ENCODE measurements around the gene CHRNA5. TPM values are rescaled to one million over a fixed set of nuclear protein-coding genes. Genes with fewer than 3 reads are reported as not detected.

CHRNA5 gene
- polyA plus RNA-seq, 2 of the 4 experiments (the other 2 are of a cell fraction): 29.8 to 49.6 TPM

DNA sequence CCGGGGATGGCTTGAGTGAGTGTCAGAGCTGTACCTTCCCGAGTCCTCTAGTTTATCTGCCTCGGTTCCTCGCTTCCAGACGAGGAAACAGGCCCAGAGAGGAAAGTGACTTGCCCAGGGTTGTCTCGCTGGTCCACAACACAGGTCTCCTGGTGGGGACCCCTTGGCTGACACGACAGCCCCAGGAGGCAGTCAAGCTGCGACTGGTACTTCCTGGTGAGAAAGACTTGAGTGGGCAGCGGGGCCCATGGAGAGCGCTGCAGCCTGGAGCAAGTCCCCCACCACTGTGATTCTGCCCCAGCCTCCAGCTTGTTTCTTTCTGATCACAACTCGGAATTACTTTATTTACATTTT is 600 bp upstream of the CHRNA5 start:
- WGBS (ENCODE audit: missing lambda C conversion rate): 81% methylated on average over 11 of the region's 11 CpGs
- Histone ChIP-seq H3K4me2 (peak overlapping the region; percentile 71), H3K4me1 (peaks cover 10% of the 10 kb centered on the region), H3K9me3 (no peaks in the 10 kb centered on the region), H3K4me3 (peak overlapping the region; percentile 73; the same call in 2 of the 3 replicates), H3K27ac (peak overlapping the region; percentile 41 to 94)
- ChIA-PET POLR2A (interaction anchor here (0.6 to 2.6 kb wide), 12 partner anchors 9 to 265 kb away, joined by 3 to 69 read pairs (median 8); partner anchors contain the start of genes HYKK, IREB2, PSMA4 and SKIC8), CTCF (interaction anchor here (0.6 to 3.2 kb wide), 13 partner anchors 8 to 187 kb away, joined by 3 to 25 read pairs (median 5); partner anchors contain the start of genes HYKK and PSMA4)
- DNase-seq (ENCODE audit: low read depth in 1 of 2, low spot score in 1 of 2) (no peak), ATAC-seq (peak; percentile 7 to 9; a peak in 4 of 6 replicates), FAIRE-seq (no peak)
- TF ChIP-seq RARB (CRISPR knock-in tag; IDR thresholded peaks at IDR 0.05): no peak
- TF ChIP-seq NPAS2 (CRISPR knock-in tag; IDR thresholded peaks at IDR 0.05; ENCODE audit: borderline replicate concordance): no peak
- TF ChIP-seq NFE2L2 (conservative IDR thresholded peaks at IDR 0.05; ENCODE audit: low read length): no peak
- no peak for TF ChIP-seq BHLHE40 (IDR thresholded peaks at IDR 0.05; ENCODE audit: low read depth, low read length)
- TF ChIP-seq EHF (CRISPR knock-in tag; IDR thresholded peaks at IDR 0.05): no peak
- TF ChIP-seq GATA3 (IDR thresholded peaks at IDR 0.05; ENCODE audit: borderline replicate concordance): no peak
- TF ChIP-seq EP300 (IDR thresholded peaks at IDR 0.05): no peak
- TF ChIP-seq MAZ (IDR thresholded peaks at IDR 0.05; ENCODE audit: borderline replicate concordance, low read depth, low read length): no peak
- no peak for TF ChIP-seq MYC (IDR thresholded peaks at IDR 0.05; ENCODE audit: borderline replicate concordance, low read length)
- TF ChIP-seq TP53 (CRISPR knock-in tag; IDR thresholded peaks at IDR 0.05): no peak
- no peak for TF ChIP-seq HDAC2 (IDR thresholded peaks at IDR 0.05)
- TF ChIP-seq, protein P1, sequence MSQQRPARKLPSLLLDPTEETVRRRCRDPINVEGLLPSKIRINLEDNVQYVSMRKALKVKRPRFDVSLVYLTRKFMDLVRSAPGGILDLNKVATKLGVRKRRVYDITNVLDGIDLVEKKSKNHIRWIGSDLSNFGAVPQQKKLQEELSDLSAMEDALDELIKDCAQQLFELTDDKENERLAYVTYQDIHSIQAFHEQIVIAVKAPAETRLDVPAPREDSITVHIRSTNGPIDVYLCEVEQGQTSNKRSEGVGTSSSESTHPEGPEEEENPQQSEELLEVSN (IDR thresholded peaks at IDR 0.05; ENCODE audit: borderline replicate concordance, low read depth): no peak
- TF ChIP-seq, protein P2, sequence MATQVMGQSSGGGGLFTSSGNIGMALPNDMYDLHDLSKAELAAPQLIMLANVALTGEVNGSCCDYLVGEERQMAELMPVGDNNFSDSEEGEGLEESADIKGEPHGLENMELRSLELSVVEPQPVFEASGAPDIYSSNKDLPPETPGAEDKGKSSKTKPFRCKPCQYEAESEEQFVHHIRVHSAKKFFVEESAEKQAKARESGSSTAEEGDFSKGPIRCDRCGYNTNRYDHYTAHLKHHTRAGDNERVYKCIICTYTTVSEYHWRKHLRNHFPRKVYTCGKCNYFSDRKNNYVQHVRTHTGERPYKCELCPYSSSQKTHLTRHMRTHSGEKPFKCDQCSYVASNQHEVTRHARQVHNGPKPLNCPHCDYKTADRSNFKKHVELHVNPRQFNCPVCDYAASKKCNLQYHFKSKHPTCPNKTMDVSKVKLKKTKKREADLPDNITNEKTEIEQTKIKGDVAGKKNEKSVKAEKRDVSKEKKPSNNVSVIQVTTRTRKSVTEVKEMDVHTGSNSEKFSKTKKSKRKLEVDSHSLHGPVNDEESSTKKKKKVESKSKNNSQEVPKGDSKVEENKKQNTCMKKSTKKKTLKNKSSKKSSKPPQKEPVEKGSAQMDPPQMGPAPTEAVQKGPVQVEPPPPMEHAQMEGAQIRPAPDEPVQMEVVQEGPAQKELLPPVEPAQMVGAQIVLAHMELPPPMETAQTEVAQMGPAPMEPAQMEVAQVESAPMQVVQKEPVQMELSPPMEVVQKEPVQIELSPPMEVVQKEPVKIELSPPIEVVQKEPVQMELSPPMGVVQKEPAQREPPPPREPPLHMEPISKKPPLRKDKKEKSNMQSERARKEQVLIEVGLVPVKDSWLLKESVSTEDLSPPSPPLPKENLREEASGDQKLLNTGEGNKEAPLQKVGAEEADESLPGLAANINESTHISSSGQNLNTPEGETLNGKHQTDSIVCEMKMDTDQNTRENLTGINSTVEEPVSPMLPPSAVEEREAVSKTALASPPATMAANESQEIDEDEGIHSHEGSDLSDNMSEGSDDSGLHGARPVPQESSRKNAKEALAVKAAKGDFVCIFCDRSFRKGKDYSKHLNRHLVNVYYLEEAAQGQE (IDR thresholded peaks at IDR 0.05): no peak
- TF ChIP-seq HOXB13 (CRISPR knock-in tag; IDR thresholded peaks at IDR 0.05; ENCODE audit: low read depth): no peak
- TF ChIP-seq HOXA7 (CRISPR knock-in tag; IDR thresholded peaks at IDR 0.05): no peak
- no peak for TF ChIP-seq JUNB (IDR thresholded peaks at IDR 0.05)
- no peak for TF ChIP-seq CHD2 (IDR thresholded peaks at IDR 0.05; ENCODE audit: low read length, partially characterized antibody)
- no peak for TF ChIP-seq KDM5A (IDR thresholded peaks at IDR 0.05)
- TF ChIP-seq, protein P3, sequence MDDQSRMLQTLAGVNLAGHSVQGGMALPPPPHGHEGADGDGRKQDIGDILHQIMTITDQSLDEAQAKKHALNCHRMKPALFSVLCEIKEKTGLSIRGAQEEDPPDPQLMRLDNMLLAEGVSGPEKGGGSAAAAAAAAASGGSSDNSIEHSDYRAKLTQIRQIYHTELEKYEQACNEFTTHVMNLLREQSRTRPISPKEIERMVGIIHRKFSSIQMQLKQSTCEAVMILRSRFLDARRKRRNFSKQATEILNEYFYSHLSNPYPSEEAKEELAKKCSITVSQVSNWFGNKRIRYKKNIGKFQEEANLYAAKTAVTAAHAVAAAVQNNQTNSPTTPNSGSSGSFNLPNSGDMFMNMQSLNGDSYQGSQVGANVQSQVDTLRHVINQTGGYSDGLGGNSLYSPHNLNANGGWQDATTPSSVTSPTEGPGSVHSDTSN (IDR thresholded peaks at IDR 0.05): no peak
- no peak for TF ChIP-seq JUN (IDR thresholded peaks at IDR 0.05)

DNA sequence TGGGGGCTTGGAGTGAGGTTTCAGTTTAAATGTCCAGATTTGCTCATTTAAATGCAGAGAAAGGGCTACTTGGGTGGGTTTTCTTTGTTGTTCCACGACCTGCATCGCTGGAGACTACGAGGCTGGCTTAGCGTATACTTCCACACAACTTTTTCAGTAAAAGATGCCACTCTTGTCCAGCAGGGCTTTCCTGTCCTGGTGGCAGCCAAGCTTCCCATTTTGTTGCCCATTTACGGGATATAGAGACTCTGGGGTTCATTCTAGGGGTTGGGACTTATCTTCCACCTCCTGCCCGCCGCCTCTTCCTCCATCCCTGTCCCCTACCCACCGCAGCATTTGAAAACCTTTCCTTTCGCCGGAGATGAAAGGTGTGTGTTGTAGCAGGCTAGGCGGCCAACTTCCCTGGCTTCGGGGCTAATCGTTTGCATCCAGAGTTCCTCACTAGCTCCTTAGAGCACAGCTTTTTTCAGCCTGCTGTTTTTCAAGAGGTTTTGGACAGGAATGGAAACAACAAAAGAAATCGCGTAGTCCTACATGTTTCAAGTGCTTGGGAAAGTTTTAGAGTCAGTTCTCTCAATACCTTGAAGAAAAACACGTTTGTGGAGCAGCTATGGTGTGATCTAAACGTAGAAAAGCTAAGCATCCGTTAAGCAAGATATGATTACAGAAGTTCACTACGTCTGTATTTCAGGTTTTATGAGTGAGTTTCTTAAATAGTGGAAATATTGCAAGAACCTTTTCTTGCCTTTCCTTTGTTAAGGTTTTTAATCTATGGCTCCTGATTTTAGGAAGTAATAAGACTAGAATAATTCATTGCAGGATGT is 843 bp downstream of the CHRNA5 start:
- Histone ChIP-seq H3K4me3 (peak overlapping the region; percentile 73), H3K27ac (peak overlapping the region; percentile 85 to 94), H3K4me2 (peak overlapping the region; percentile 85), H3K4me1 (peaks cover 10% of the 10 kb centered on the region), H3K9me3 (no peaks in the 10 kb centered on the region)
- ChIA-PET CTCF (interaction anchor here (0.7 to 3.2 kb wide), 22 partner anchors 10 to 341 kb away, joined by 3 to 25 read pairs (median 4); partner anchors contain the start of genes HYKK and PSMA4), POLR2A (interaction anchor here (0.7 to 2.6 kb wide), 11 partner anchors 11 to 267 kb away, joined by 3 to 69 read pairs (median 9); partner anchors contain the start of genes HYKK, IREB2, PSMA4 and SKIC8)
- WGBS (ENCODE audit: missing lambda C conversion rate): 11% methylated on average over 19 of the region's 19 CpGs
- peak; percentile 55 to 76 for DNase-seq (ENCODE audit: low read depth in 1 of 2, low spot score in 1 of 2)
- TF ChIP-seq POLR2AphosphoS2 (conservative IDR thresholded peaks at IDR 0.05; ENCODE audit: low read length): no peak
- TF ChIP-seq, protein P1 (IDR thresholded peaks at IDR 0.05; ENCODE audit: borderline replicate concordance, low read depth): peak; percentile 36; the same call in 1 of the 2 replicates
- TF ChIP-seq, protein P4, sequence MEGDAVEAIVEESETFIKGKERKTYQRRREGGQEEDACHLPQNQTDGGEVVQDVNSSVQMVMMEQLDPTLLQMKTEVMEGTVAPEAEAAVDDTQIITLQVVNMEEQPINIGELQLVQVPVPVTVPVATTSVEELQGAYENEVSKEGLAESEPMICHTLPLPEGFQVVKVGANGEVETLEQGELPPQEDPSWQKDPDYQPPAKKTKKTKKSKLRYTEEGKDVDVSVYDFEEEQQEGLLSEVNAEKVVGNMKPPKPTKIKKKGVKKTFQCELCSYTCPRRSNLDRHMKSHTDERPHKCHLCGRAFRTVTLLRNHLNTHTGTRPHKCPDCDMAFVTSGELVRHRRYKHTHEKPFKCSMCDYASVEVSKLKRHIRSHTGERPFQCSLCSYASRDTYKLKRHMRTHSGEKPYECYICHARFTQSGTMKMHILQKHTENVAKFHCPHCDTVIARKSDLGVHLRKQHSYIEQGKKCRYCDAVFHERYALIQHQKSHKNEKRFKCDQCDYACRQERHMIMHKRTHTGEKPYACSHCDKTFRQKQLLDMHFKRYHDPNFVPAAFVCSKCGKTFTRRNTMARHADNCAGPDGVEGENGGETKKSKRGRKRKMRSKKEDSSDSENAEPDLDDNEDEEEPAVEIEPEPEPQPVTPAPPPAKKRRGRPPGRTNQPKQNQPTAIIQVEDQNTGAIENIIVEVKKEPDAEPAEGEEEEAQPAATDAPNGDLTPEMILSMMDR (IDR thresholded peaks at IDR 0.05): 0 out of 3 replicates have a peak, but pooled peaks have one; percentile 7
- TF ChIP-seq, protein P3 (IDR thresholded peaks at IDR 0.05): peak; percentile 7; the same call in 1 of the 2 replicates
- ATAC-seq: peak; percentile 75
- no peak for FAIRE-seq

Data from A549 (cell line).